Astrocyte of the spinal cord (primary cell): ENCODE data around the gene TBX19.
A peak's percentile ranks its signal among the peaks of the same experiment; 100 is the strongest.

Experiments used
- DNase-seq: peaks from one replicate; pipeline ENCODE4 v3.0.0; 2011; ENCODE audit warnings: low read depth, low spot score
- H3K4me3 ChIP-seq: 2 replicates; pipeline ENCODE4 v1.5.1; 2011; ENCODE audit warnings: low read depth, mild to moderate bottlenecking, low read length, moderate library complexity
- in situ Hi-C: cut with HindIII; loops from 2 replicates; pipeline ENCODE4 v1.10.0; 2017; ENCODE audit warnings: low sequenced_read_pairs
- TF ChIP-seq, protein P1 (sequence below): IDR thresholded peaks from 2 replicates; pipeline ENCODE4 v1.5.1; 2012; ENCODE audit warnings: low read depth, mild to moderate bottlenecking, low read length, inconsistent platforms

The TBX19 gene

DNA sequence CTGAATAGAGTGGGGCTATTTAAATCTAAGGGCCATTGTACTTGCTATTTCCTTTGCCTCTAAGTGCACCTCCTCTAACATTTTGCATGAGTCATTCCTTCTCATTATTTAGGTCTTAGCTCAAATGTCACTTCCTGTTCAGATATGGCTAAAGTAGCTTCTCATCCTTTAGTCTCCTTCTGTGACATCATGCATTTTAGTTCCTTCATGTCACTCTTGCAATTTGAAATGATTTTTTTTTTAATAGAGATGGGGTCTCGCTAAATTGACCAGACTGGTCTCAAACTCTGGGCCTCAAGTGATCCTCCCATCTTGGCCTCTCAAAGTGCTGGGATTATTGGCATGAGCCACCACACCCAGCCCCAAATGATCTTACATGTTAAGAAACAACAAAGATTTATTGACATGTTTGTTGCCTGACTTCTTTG, 6.6 kb downstream of the TBX19 start:
- TF ChIP-seq, protein P1, sequence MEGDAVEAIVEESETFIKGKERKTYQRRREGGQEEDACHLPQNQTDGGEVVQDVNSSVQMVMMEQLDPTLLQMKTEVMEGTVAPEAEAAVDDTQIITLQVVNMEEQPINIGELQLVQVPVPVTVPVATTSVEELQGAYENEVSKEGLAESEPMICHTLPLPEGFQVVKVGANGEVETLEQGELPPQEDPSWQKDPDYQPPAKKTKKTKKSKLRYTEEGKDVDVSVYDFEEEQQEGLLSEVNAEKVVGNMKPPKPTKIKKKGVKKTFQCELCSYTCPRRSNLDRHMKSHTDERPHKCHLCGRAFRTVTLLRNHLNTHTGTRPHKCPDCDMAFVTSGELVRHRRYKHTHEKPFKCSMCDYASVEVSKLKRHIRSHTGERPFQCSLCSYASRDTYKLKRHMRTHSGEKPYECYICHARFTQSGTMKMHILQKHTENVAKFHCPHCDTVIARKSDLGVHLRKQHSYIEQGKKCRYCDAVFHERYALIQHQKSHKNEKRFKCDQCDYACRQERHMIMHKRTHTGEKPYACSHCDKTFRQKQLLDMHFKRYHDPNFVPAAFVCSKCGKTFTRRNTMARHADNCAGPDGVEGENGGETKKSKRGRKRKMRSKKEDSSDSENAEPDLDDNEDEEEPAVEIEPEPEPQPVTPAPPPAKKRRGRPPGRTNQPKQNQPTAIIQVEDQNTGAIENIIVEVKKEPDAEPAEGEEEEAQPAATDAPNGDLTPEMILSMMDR, result no peak
- peak; percentile 69 for DNase-seq
- no peak overlapping the region for H3K4me3 ChIP-seq
- in situ Hi-C loops, result no loop called here

DNA sequence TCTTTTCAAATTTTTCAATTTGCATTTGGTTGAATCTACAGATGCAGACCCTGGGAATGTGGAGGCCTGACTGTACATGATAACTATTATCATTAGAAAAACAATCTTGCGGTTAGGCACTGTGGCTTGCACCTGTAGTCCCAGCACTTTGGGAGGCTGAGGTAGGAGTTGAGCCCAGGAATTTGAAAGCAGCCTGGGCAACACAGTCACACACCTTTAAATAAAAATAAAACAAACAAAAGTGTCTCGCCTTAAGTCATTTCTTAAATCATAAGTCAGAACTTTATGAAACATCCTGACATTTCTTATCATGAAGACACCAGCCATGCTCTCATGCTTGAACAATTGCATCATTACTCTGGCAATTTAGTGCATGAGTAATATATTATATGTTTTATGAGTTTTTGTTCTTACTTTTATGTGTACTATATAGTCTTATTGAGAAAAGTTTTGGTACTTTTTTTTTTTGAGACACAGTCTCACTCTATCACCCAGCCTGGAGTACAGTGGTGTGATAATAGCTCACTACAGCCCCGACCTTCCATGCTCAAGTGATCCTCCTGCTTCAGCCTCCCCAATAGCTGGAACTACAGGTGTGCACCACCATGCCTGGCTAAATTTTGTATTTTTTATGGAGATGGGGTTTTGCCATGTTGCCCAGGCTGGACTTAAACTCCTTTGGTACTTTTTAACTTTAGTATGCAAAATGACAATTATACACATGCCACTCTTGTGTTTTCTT, 7.8 kb downstream of the TBX19 start:
- TF ChIP-seq, protein P1, result no peak
- no peak overlapping the region for H3K4me3 ChIP-seq
- in situ Hi-C loops, result no loop called here
- DNase-seq, result peak; percentile 16

DNA sequence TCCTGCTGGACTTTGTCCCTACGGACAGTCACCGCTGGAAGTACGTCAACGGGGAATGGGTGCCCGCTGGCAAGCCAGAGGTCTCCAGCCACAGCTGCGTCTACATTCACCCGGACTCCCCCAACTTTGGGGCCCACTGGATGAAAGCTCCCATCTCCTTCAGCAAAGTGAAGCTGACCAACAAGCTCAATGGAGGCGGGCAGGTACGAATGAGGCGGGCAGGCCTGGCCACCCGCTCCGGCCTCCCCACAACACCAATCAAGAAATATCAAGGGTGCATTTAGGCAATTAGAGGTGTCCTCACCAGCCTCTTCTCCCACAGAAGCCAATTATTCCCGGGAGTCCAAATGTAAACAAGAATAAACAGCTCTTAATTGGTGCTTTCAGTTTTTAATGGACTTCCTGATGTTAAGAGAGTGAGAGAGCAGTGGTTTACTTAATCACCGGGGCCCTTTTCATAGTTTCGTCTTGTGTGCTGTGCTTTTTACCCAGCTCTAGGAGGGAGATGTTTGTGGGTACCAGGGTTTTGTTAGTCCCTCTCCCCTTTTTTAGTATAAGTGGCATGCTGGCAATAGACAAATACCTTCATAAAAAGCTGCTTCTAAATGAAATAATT, 10.7 kb downstream of the TBX19 start:
- TF ChIP-seq, protein P1, result no peak
- in situ Hi-C loops, result no loop called here
- H3K4me3 ChIP-seq, result no peak overlapping the region
- no peak for DNase-seq

DNA sequence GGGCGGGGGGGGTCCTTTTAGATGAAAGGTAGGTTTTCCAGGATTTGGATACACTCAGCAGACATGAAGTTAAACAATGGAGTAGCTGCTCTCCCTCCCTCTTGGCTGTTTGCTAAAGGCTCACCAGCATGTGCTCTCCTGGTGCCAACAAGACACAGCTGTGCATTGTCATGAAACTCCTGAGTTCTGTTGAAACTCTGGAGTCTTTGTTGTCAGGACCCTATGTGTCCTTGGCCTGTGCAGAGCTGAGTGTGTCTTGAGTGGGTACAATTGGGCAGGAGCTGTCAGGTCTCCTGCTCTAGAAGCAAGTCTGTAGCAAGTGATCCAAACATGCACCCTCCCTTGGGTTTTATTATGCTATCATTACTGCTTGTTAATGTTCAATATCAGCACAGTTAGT, 12.7 kb downstream of the TBX19 start:
- in situ Hi-C loops, result no loop called here
- TF ChIP-seq, protein P1, result no peak
- H3K4me3 ChIP-seq, result no peak overlapping the region
- DNase-seq, result no peak

DNA sequence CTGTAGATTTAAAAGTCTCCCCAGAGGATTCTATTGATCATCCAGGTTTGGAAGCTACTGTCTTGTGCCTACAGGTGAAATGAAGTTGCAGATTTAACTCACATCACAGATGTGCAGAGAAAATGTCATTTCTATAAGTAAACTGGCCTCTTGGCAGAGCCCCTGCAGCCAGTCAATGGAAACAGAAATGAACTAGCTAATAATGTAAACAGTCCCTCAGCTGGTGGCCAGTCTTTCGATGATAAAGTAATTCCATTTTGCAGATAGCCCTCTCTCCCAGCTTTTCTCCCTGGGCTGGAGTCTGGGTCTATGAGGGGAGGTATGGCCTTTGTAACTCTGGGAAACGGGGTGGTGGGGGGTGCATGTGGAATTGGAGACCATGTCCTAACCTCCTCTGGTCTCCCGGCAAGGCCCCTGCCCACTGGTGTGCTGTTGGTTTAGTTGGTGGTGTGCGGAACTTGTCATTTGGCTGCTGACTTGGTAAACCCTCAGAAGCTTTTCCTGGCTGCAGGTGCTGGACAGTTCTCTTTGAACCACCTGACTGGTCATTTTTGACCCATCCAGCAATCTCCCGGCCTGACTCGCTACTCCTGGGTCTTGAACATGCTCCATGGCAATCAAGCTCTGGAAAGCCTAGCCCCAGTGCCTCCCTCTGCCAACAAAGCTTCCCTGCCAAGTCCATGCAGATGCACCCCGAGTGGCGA, 14.9 kb downstream of the TBX19 start:
- H3K4me3 ChIP-seq, result no peak overlapping the region
- TF ChIP-seq, protein P1, result no peak
- DNase-seq, result no peak
- in situ Hi-C loops, result no loop called here

DNA sequence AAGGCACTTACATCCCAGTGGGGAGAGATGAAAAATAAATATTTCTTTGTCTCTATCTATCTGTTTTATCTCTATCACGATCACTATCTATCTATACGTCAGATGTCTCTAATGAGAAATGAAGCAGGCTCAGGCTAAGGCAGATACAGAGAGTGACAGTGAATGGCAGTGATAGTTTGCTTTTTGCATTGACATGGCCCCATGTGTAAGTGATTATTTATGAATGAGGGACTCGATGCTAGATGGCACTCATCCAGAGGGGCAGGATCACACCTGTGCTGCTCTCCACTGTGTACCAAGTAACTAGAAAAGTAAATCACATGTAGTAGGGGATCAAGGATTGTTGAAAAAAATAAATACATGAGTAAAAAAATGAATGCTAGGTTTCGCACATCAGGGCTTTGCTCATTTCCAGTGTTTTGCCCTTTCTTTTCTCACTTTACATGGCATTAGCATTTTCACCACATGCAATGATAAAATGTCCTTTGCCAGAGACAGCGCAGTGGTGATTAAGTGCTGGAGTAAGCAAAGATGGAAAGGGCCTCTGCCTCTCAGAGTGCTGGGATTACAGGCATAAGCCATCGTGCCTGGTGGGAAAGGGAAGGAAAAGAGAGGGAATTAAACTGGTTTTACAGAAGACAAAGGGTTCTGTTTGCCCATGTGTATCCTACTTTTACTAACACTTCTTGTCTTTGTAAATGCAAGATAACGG, 16.5 kb downstream of the TBX19 start:
- no peak overlapping the region for H3K4me3 ChIP-seq
- no peak for DNase-seq
- TF ChIP-seq, protein P1, result no peak
- in situ Hi-C loops, result no loop called here
